A673 (cell line): ENCODE results near the gene SSH2. TPM values are rescaled to one million over a fixed set of nuclear protein-coding genes. Genes with fewer than 3 reads are reported as not detected.

Source experiments
- BruUV-seq: library from RNA; stranded (reverse); fragments of 400-500 nt; replicated peaks from 2 replicates; lab custom pipeline; 2021; lab: Mats Ljungman, UMichigan
- CTCF ChIA-PET: fragments of 300-600 bp; sonication (Branson Sonifier 250); formaldehyde crosslinking; loops from one replicate; lab custom pipeline; 2022; ENCODE audit warnings: antibody characterized with exemption; lab: Charles Lee
- POLR2A ChIA-PET: fragments of 300-600 bp; sonication (Branson Sonifier 250); formaldehyde crosslinking; loops from one replicate; lab custom pipeline; 2022; ENCODE audit warnings: antibody characterized with exemption; ENCODE audit not compliant: low non-redundant PET; lab: Charles Lee
- DNase-seq: peaks from one replicate; pipeline ENCODE4 v3.0.0-alpha.2; 2015; ENCODE audit warnings: low spot score
- H3K27ac ChIP-seq: fragments of 200-600 bp; sonication (generic); 2 replicates; pipeline ENCODE4 v1.5.1; 2016; ENCODE audit warnings: mixed run types, low read depth, mild to moderate bottlenecking, mixed read lengths, antibody characterized with exemption, low read length; ENCODE audit not compliant: poor library complexity, severe bottlenecking
- H3K27me3 ChIP-seq: fragments of 200-600 bp; sonication (generic); replicated peaks from 2 replicates; pipeline ENCODE4 v1.6.1; 2017; ENCODE audit warnings: mixed run types, low read depth, mild to moderate bottlenecking, mixed read lengths, antibody characterized with exemption, low read length; ENCODE audit not compliant: insufficient read depth, poor library complexity
- H3K36me3 ChIP-seq: fragments of 200-600 bp; sonication (generic); 2 replicates; pipeline ENCODE4 v1.6.1; 2016; ENCODE audit warnings: mixed run types, mild to moderate bottlenecking, mixed read lengths, antibody characterized with exemption, low read length; ENCODE audit not compliant: insufficient read depth, poor library complexity, severe bottlenecking
- H3K4me1 ChIP-seq: fragments of 200-600 bp; sonication (generic); 2 replicates; pipeline ENCODE4 v1.6.1; 2017; ENCODE audit warnings: mixed run types, mild to moderate bottlenecking, mixed read lengths, antibody characterized with exemption, low read length; ENCODE audit not compliant: insufficient read depth, poor library complexity, severe bottlenecking
- H3K4me3 ChIP-seq: fragments of 200-600 bp; sonication (generic); 2 replicates; pipeline ENCODE4 v1.5.1; 2016; ENCODE audit warnings: low read depth, mixed run types, mild to moderate bottlenecking, mixed read lengths, low read length; ENCODE audit not compliant: poor library complexity, severe bottlenecking
- H3K9me3 ChIP-seq: fragments of 200-600 bp; sonication (generic); 2 replicates; pipeline ENCODE4 v1.6.1; 2016; ENCODE audit warnings: mixed run types, low read depth, mild to moderate bottlenecking, mixed read lengths, antibody characterized with exemption, low read length; ENCODE audit not compliant: poor library complexity, severe bottlenecking
- CTCF ChIP-seq: fragments of 300-800, 200-600 bp; sonication (generic); conservative IDR thresholded peaks from 2 replicates; pipeline ENCODE4 v1.5.1; 2017; ENCODE audit warnings: low read depth, mild to moderate bottlenecking, antibody characterized with exemption, low read length, moderate library complexity, mixed read lengths
- EZH2 ChIP-seq: fragments of 200-600 bp; sonication (generic); IDR thresholded peaks from 2 replicates; pipeline ENCODE4 v1.6.1; 2017; ENCODE audit warnings: borderline replicate concordance, low read depth, mild to moderate bottlenecking, mixed read lengths, antibody characterized with exemption, low read length; ENCODE audit not compliant: poor library complexity, severe bottlenecking
- intact Hi-C: fragments of 100-400 bp; cut with micrococcal nuclease; formaldehyde crosslinking; loops from one replicate; pipeline ENCODE4 v1.10.0; 2022; ENCODE audit not compliant: unreplicated experiment
- total RNA-seq: library from RNA; stranded (reverse); gene quantifications from 2 replicates; pipeline ENCODE4 v1.2.3, GENCODE V29; 2021

The SSH2 gene
- total RNA-seq, 1 experiment from 2014 or later: 75.5 TPM

- ChIA-PET CTCF (no interaction called here), POLR2A (no interaction called here)
- no peak for DNase-seq
- no peak for TF ChIP-seq EZH2
- Histone ChIP-seq H3K27ac (no peak overlapping the region), H3K4me1 (no peaks in the 10 kb centered on the region), H3K4me3 (no peak overlapping the region), H3K9me3 (peaks cover 3% of the 10 kb centered on the region), H3K36me3 (no peaks in the 10 kb centered on the region), H3K27me3 (no peaks in the 10 kb centered on the region)
- no TSS peak for BruUV-seq
- intact Hi-C loops: no loop called here
Measured at GRCh38 chr17:29948448-29949215, 18.6 kb upstream of the SSH2 start.

- DNase-seq: no peak
- Histone ChIP-seq H3K4me1 (no peaks in the 10 kb centered on the region), H3K36me3 (no peaks in the 10 kb centered on the region), H3K9me3 (no peaks in the 10 kb centered on the region), H3K27me3 (no peaks in the 10 kb centered on the region), H3K4me3 (no peak overlapping the region), H3K27ac (no peak overlapping the region)
- intact Hi-C loops: no loop called here
- BruUV-seq: no TSS peak
- ChIA-PET CTCF (no interaction called here), POLR2A (no interaction called here)
- TF ChIP-seq EZH2: no peak
- no peak for TF ChIP-seq CTCF
Measured at GRCh38 chr17:29945281-29945680, 15.3 kb upstream of the SSH2 start.

- Histone ChIP-seq H3K9me3 (no peaks in the 10 kb centered on the region), H3K27me3 (no peaks in the 10 kb centered on the region), H3K36me3 (no peaks in the 10 kb centered on the region), H3K27ac (no peak within 1 kb of the TSS), H3K4me1 (no peaks in the 10 kb centered on the region), H3K4me3 (no peak within 1 kb of the TSS)
- BruUV-seq: no TSS peak
- ChIA-PET CTCF (no interaction called here), POLR2A (no interaction called here)
- intact Hi-C loops: no loop called here
- DNase-seq: no peak
- TF ChIP-seq CTCF (no peak), EZH2 (no peak)
Measured at GRCh38 chr17:29941334-29941733, 11.3 kb upstream of the SSH2 start, which contains the start of gene EFCAB5. TSS of gene EFCAB5 (plus strand) at chr17:29941634. CDS start at chr17:29941797, 163 bp downstream.
